Astrocyte of the cerebellum (primary cell): Measurements from ENCODE around the gene PLEKHG5.
"Not testable (repeated sequence)": the region's sequence is repeated elsewhere in the genome, so short reads cannot be mapped to it uniquely, and the experiment has no call there.

Source experiments
- DNase-seq: peaks from one replicate; pipeline ENCODE4 v3.0.0-alpha.2; 2011; ENCODE audit warnings: low read depth
- H3K4me3 ChIP-seq: 2 replicates; pipeline ENCODE4 v1.5.1; 2011; ENCODE audit warnings: mild to moderate bottlenecking, low read depth, low read length, moderate library complexity
- CTCF ChIP-seq: IDR thresholded peaks from 2 replicates; pipeline ENCODE4 v1.5.1; 2012; ENCODE audit warnings: low read length, low read depth, moderate library complexity, mild to moderate bottlenecking; ENCODE audit errors: missing control alignments
- in situ Hi-C: cut with HindIII; loops from 2 replicates; pipeline ENCODE4 v1.10.0; 2017; ENCODE audit warnings: low sequenced_read_pairs

PLEKHG5 gene

GRCh38 chr1:6494627-6495026, 3.2 kb upstream of the PLEKHG5 start:
- TF ChIP-seq CTCF, result no peak
- in situ Hi-C loops, result no loop called here
- no peak overlapping the region for H3K4me3 ChIP-seq
- no peak for DNase-seq

DNA sequence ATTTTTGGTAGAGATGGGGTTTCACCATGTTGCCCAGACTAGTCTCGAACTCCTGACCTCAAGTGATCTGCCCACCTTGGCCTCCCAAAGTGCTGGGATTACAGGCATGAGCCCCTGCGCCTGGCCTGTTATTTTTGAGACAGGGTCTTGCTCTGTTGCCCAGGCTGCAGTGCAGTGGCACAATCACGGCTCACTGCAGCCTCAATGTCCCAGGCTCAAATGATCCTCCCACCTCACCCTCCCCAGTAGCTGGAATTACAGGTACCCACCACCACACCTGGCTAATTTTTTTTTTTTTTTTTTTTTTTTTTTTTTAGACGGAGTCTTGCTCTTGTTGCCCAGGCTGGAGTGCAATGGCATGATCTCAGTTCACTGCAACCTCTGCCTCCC, 2.4 kb upstream of the PLEKHG5 start:
- H3K4me3 ChIP-seq, DNase-seq, in situ Hi-C loops: not testable (repeated sequence)

DNA sequence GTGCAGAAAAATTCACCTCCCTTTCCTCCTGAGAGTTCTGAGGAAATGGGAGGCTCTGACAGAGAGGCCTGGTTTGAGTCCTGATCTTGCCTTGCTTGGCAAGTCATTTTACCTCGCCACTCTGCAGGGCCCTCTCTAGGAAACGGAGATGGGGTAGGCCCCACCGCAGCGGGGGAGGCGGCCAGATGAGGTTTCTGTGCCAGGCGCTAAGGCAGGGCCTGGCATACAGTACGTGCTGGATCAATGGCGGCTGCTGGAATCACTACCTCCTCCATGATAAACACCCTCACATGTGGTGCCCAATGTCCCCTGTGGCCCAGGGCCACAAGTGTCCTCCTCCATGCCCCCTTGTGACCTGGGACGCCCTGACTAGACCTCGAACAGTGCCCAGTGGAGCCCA, 499 bp upstream of the PLEKHG5 start:
- no peak for DNase-seq
- in situ Hi-C loops, result no loop called here
- TF ChIP-seq CTCF, result no peak
- H3K4me3 ChIP-seq, result peak overlapping the region; percentile 88

DNA sequence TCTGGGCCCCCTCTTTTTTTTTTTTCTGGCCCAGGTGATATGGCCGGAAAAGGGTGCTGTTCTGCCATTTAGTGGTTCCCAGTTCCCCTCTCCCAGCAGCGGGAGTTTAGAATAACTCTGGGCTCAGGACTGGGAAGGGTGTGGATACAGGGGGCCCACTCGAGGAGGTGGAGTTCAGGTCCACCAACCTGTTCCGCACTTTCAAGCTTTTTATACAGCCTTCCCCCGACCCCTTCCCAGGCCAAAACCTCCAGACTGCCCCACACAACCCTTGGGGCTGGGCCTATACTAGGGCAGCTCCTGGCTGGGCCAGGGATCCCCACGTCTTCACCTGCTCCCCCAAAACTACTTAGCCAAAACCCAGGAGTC, 402 bp downstream of the PLEKHG5 start:
- TF ChIP-seq CTCF, result no peak
- DNase-seq, result no peak
- in situ Hi-C loops, result no loop called here
- peak overlapping the region; percentile 88 for H3K4me3 ChIP-seq

- TF ChIP-seq CTCF, result no peak
- in situ Hi-C loops, result no loop called here
- peak overlapping the region; percentile 88 for H3K4me3 ChIP-seq
- peak; percentile 24 for DNase-seq
Observed at GRCh38 chr1:6490181-6491080, 1.0 kb downstream of the PLEKHG5 start.

DNA sequence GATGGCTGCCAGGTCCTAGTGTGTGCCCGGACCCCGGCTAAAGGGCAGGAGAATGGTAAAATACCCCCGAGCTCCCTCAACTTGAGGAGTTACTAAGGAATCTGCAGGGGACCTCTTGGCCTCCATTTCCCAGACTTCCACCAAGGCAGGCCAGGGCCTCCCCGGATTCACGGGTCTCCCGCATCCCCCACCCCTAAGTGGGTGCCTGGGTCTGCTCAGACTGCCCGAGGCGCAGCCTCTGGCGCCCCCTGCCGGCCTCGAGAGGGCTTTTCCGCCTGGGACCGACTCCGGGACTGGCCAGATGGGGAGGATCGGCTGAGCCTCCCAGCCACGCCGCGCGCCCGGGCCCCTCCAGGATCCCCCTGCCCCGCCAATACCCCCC, 1.7 kb downstream of the PLEKHG5 start:
- peak; percentile 37 for DNase-seq
- in situ Hi-C loops, result no loop called here
- TF ChIP-seq CTCF, result peak; percentile 92
- H3K4me3 ChIP-seq, result peak overlapping the region; percentile 88

GRCh38 chr1:6489383-6489765, 2.1 kb downstream of the PLEKHG5 start:
- H3K4me3 ChIP-seq, result peak overlapping the region; percentile 88
- in situ Hi-C loops, result no loop called here
- no peak for DNase-seq
- no peak for TF ChIP-seq CTCF
